IMR-90 (cell line): ENCODE results near the gene WDFY2. TPM values are rescaled to one million over a fixed set of nuclear protein-coding genes. Genes with fewer than 3 reads are reported as not detected.

Source experiments
- microRNA-seq, 2 experiments: library from miRNA; stranded (forward) in 1 of 2; unstranded in 1 of 2; fragments of 10-50 nt in 1 of 2; fragments of <30 nt in 1 of 2; gene quantifications in 1 of 2; microRNA quantifications in 1 of 2; one replicate each; pipeline versions ENCODE3 to v1.1.0; 2013 to 2020; ENCODE audit not compliant: insufficient read depth in 1 of 2, insufficient read length in 1 of 2, unreplicated experiment in 1 of 2
- polyA plus RNA-seq, 3 experiments: library from polyadenylated mRNA; depleted of rRNA; stranded (reverse); fragments of >200 nt; gene quantifications; 2 replicates each; pipeline ENCODE4 v1.2.3, GENCODE V29; 2012; ENCODE audit warnings: low replicate concordance in 1 of 3
- small RNA-seq, 5 experiments: library from RNA; depleted of rRNA; stranded (forward); fragments of <200 nt; gene quantifications; one replicate each; pipeline ENCODE3, GENCODE V24; 2012
- total RNA-seq: library from RNA; depleted of rRNA; stranded (reverse); fragments of >200 nt; gene quantifications from 2 replicates; pipeline ENCODE4 v1.2.3, GENCODE V29; 2012; rRNA removed

The WDFY2 gene
- total and polyA plus RNA-seq, 2 of the 4 experiments (the other 2 are of a cell fraction), result 4.3 to 5.4 TPM

Small RNA genes within 50 kb of the gene (microRNA-seq; reads per million reads assigned to microRNA genes)
- 0 to 1.0 reads per million in 2 experiments for gene MIR4703 (ENCODE audit: insufficient read depth in 1 of 2, insufficient read length in 1 of 2, unreplicated experiment in 1 of 2)
- gene RN7SL413P (ENCODE audit: insufficient read depth, insufficient read length), result not detected
- not detected for gene RNU6-65P (ENCODE audit: insufficient read depth, insufficient read length)
- gene RNY1P6 (ENCODE audit: insufficient read depth, insufficient read length), result not detected

Small RNA genes within 50 kb of the gene (small RNA-seq; reads per million reads assigned to genes)
- gene MIR4703, result 0 reads per million in 5 experiments
- gene RN7SL413P, result 0 reads per million in 5 experiments
- gene RNU6-65P, result 0 to 8.4 (median 0) reads per million in 5 experiments
- 0 reads per million in 5 experiments for gene RNY1P6

Other genes with a start within 250 kb of the WDFY2 start
- not detected in 2 replicates for gene SERPINE3, start 244.8 kb upstream of the WDFY2 start, total RNA-seq
- not detected in 2 replicates for gene SERPINE3, start 244.8 kb upstream of the WDFY2 start, polyA plus RNA-seq (2012; rRNA removed)
- gene INTS6, start 131.4 kb upstream of the WDFY2 start, total RNA-seq, result 42.3 and 43.0 TPM in 2 replicates
- 12.3 and 12.9 TPM in 2 replicates for gene INTS6, start 131.4 kb upstream of the WDFY2 start, polyA plus RNA-seq (2012; rRNA removed)
- 1.3 and 1.9 TPM in 2 replicates for gene DHRS12, start 219.7 kb downstream of the WDFY2 start, total RNA-seq
- gene DHRS12, start 219.7 kb downstream of the WDFY2 start, polyA plus RNA-seq (2012; rRNA removed), result 1.5 and 1.6 TPM in 2 replicates